Endothelial cell of umbilical vein (primary cell): ENCODE data around the gene NEO1. TPM values are rescaled to one million over a fixed set of nuclear protein-coding genes. Genes with fewer than 3 reads are reported as not detected.

Source experiments
- BruUV-seq: library from RNA; stranded (reverse); fragments of 400-500 nt; replicated peaks from 2 replicates; lab custom pipeline; 2021; lab: Mats Ljungman, UMichigan
- CTCF ChIA-PET: fragments of 300-600, 350-600 bp; sonication (Branson Sonifier 250); formaldehyde crosslinking; loops from one replicate; lab custom pipeline; 2021; ENCODE audit warnings: antibody characterized with exemption, inconsistent platforms; lab: Charles Lee
- POLR2A ChIA-PET: fragments of 300-600, 350-600 bp; sonication (Branson Sonifier 250); formaldehyde crosslinking; loops from one replicate; lab custom pipeline; 2021; ENCODE audit warnings: antibody characterized with exemption, inconsistent platforms; lab: Charles Lee
- DNase-seq: peaks from one replicate; pipeline ENCODE4 v3.0.0-alpha.2; 2011; ENCODE audit warnings: low read depth, low spot score
- FAIRE-seq: peaks from 2 replicates; lab custom pipeline; 2011; peaks lifted over from hg19 to GRCh38; lab: Jason Lieb, UNC
- H2AFZ ChIP-seq: 2 replicates; pipeline ENCODE4 v1.6.0; 2012; ENCODE audit warnings: low read depth, low read length, control low read depth, inconsistent platforms
- H3K27ac ChIP-seq: 2 replicates; pipeline ENCODE4 v1.5.1; 2011; ENCODE audit warnings: low read depth, mild to moderate bottlenecking, control low read depth, low read length, moderate library complexity; ENCODE audit not compliant: insufficient read depth
- H3K27me3 ChIP-seq, 2 experiments: 2 replicates each; pipeline versions ENCODE4 v1.6.0 to v1.6.1; 2011; ENCODE audit warnings: low read length in 2 of 2, mixed read lengths in 1 of 2; ENCODE audit not compliant: control insufficient read depth in 2 of 2, insufficient read depth in 2 of 2
- H3K36me3 ChIP-seq, 2 experiments: 2 replicates in 1 of 2; 3 replicates in 1 of 2; pipeline ENCODE4 v1.5.1; 2011; ENCODE audit warnings: low read length in 2 of 2, mild to moderate bottlenecking in 1 of 2, moderate library complexity in 1 of 2; ENCODE audit not compliant: control insufficient read depth in 2 of 2, insufficient read depth in 2 of 2; ENCODE audit errors: extremely low read depth in 1 of 2
- H3K4me1 ChIP-seq: 3 replicates; pipeline ENCODE4 v1.5.1; 2011; ENCODE audit warnings: mild to moderate bottlenecking, low read length; ENCODE audit not compliant: control insufficient read depth, insufficient read depth; ENCODE audit errors: extremely low read depth
- H3K4me2 ChIP-seq: 2 replicates; pipeline ENCODE4 v1.6.1; 2011; ENCODE audit warnings: low read length, control low read depth, mixed read lengths; ENCODE audit not compliant: insufficient read depth
- H3K4me3 ChIP-seq, 3 experiments: fragments of 200-600 bp in 1 of 3; sonication (generic), shearing (Covaris generic) in 1 of 3; replicated peaks in 1 of 3; 2 replicates each; pipeline ENCODE4 v1.5.1; 2011 to 2016; ENCODE audit warnings: control low read depth in 3 of 3, low read length in 3 of 3, mild to moderate bottlenecking in 2 of 3, inconsistent platforms in 1 of 3, low read depth in 1 of 3, moderate library complexity in 1 of 3; ENCODE audit not compliant: insufficient read depth in 1 of 3
- H3K79me2 ChIP-seq: 2 replicates; pipeline ENCODE4 v1.6.0; 2012; ENCODE audit warnings: low read length, inconsistent platforms; ENCODE audit not compliant: control insufficient read depth, insufficient read depth
- H3K9ac ChIP-seq: replicated peaks from 2 replicates; pipeline ENCODE3; 2011; ENCODE audit warnings: low read length, control low read depth; ENCODE audit not compliant: insufficient read depth; ENCODE audit errors: extremely low read depth
- H3K9me1 ChIP-seq: replicated peaks from 3 replicates; pipeline ENCODE4 v1.6.0; 2011; ENCODE audit warnings: mild to moderate bottlenecking, low read length; ENCODE audit not compliant: control insufficient read depth, insufficient read depth; ENCODE audit errors: extremely low read depth
- H3K9me3 ChIP-seq: replicated peaks from 2 replicates; pipeline ENCODE4 v1.5.1; 2012; ENCODE audit warnings: low read length, inconsistent platforms; ENCODE audit not compliant: control insufficient read depth, insufficient read depth
- H4K20me1 ChIP-seq: replicated peaks from 2 replicates; pipeline ENCODE3; 2011; ENCODE audit warnings: mild to moderate bottlenecking, low read length; ENCODE audit not compliant: control insufficient read depth, insufficient read depth; ENCODE audit errors: extremely low read depth
- EZH2 ChIP-seq: IDR thresholded peaks from 2 replicates; pipeline ENCODE4 v1.6.1; 2012; ENCODE audit warnings: borderline replicate concordance, low read depth, mild to moderate bottlenecking, moderate library complexity, low read length, inconsistent platforms; ENCODE audit not compliant: severe bottlenecking
- FOS ChIP-seq: IDR thresholded peaks from 2 replicates; pipeline ENCODE4 v1.6.1; 2011; ENCODE audit warnings: mild to moderate bottlenecking, low read length, moderate library complexity, borderline replicate concordance; ENCODE audit not compliant: insufficient read depth
- GATA2 ChIP-seq: IDR thresholded peaks from 2 replicates; pipeline ENCODE4 v1.7.0; 2011; ENCODE audit warnings: low read depth, mild to moderate bottlenecking, moderate library complexity, mixed read lengths, low read length; ENCODE audit not compliant: insufficient read length, insufficient read depth
- JUN ChIP-seq: IDR thresholded peaks from 2 replicates; pipeline ENCODE4 v1.6.1; 2011; ENCODE audit warnings: borderline replicate concordance, low read depth; ENCODE audit not compliant: insufficient read length, insufficient read depth
- MYC ChIP-seq: IDR thresholded peaks from one replicate; pipeline ENCODE4 v1.6.1; 2011; ENCODE audit warnings: mild to moderate bottlenecking, low read depth, low read length
- POLR2A ChIP-seq: IDR thresholded peaks from 2 replicates; pipeline ENCODE4 v1.6.1; 2012; ENCODE audit warnings: low read depth, mild to moderate bottlenecking, control low read depth, low read length
- POLR2AphosphoS5 ChIP-seq: IDR thresholded peaks from 2 replicates; pipeline ENCODE4 v1.6.1; 2012; ENCODE audit warnings: low read depth, mild to moderate bottlenecking, control low read depth, low read length, moderate library complexity; ENCODE audit not compliant: insufficient read depth
- dilution Hi-C: fragments of 300-500 bp; cut with MboI; formaldehyde crosslinking; loops from one replicate; pipeline ENCODE4 v1.15.0; 2019; ENCODE audit warnings: low sequenced_read_pairs; ENCODE audit not compliant: extremely low pct_ligation_motif_present
- intact Hi-C: fragments of 100-400 bp; cut with micrococcal nuclease; formaldehyde crosslinking; loops from one replicate; pipeline ENCODE4 v1.10.0; 2022
- polyA plus RNA-seq, 4 experiments: library from polyadenylated mRNA; depleted of rRNA in 3 of 4; stranded (reverse) in 3 of 4; unstranded in 1 of 4; fragments of >200 nt; gene quantifications; 2 replicates each; pipeline versions ENCODE4 v1.2.1 to v1.2.3, GENCODE V29; 2011 to 2012; ENCODE audit warnings: missing spikeins in 1 of 4
- total RNA-seq: library from RNA; stranded (reverse); gene quantifications from 2 replicates; pipeline ENCODE4 v1.2.3, GENCODE V29; 2021
- TF ChIP-seq, protein P1 (sequence below), 2 donors: IDR thresholded peaks; 1 replicate in 1 of 2; 2 replicates in 1 of 2; pipeline ENCODE4 v1.5.1; 2011; ENCODE audit warnings: low read length in 2 of 2, mild to moderate bottlenecking in 2 of 2, moderate library complexity in 2 of 2, control low read depth in 1 of 2, inconsistent platforms in 1 of 2, low read depth in 1 of 2; ENCODE audit not compliant: insufficient read depth in 1 of 2; ENCODE audit errors: extremely low read depth in 1 of 2
- TF ChIP-seq, protein P2 (sequence below): IDR thresholded peaks from 2 replicates; pipeline ENCODE4 v1.6.1; 2011; ENCODE audit not compliant: insufficient read depth, insufficient read length

The NEO1 gene
- total and polyA plus RNA-seq, 2 donors (not counting 3 experiments of a cell fraction or from before 2014, with no cell fraction given) = 0.12 to 0.35 TPM

DNA sequence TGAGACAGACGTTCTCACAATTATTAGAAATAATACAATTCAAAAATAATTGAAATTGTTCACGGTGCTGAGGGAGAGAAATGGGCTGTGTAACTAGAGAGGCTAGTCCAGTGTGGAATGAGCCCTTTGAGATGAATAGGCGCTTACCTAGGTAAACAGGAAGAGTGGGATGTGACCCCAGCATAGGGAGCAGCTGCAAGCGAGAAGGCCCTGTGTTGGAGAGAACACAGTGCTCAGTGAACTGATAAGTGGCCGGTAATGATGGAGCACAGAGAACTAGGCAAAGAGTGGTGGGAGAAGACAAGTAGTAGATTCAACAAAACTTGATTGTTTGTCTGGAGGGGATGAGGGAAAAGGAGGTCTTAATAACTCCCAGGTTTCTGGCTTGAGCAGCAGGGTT is 212.6 kb downstream of the NEO1 start:
- Histone ChIP-seq H3K9me3 (no peaks in the 10 kb centered on the region), H4K20me1 (no peaks in the 10 kb centered on the region), H3K36me3 (no peaks in the 10 kb centered on the region), H3K4me3 (no peak overlapping the region), H2AFZ (no peak overlapping the region), H3K27me3 (no peaks in the 10 kb centered on the region), H3K9me1 (no peaks in the 10 kb centered on the region), H3K9ac (no peak overlapping the region), H3K4me1 (no peaks in the 10 kb centered on the region), H3K79me2 (no peaks in the 10 kb centered on the region), H3K4me2 (no peak overlapping the region), H3K27ac (no peak overlapping the region)
- intact Hi-C loops = loop anchor here (1.0 kb wide), 1 partner anchor 24 kb away; no protein-coding TSS in a partner anchor
- no peak for FAIRE-seq
- DNase-seq = no peak
- POLR2A ChIA-PET = no interaction called here
- BruUV-seq = no TSS peak
- no peak for TF ChIP-seq FOS
- TF ChIP-seq, protein P1, sequence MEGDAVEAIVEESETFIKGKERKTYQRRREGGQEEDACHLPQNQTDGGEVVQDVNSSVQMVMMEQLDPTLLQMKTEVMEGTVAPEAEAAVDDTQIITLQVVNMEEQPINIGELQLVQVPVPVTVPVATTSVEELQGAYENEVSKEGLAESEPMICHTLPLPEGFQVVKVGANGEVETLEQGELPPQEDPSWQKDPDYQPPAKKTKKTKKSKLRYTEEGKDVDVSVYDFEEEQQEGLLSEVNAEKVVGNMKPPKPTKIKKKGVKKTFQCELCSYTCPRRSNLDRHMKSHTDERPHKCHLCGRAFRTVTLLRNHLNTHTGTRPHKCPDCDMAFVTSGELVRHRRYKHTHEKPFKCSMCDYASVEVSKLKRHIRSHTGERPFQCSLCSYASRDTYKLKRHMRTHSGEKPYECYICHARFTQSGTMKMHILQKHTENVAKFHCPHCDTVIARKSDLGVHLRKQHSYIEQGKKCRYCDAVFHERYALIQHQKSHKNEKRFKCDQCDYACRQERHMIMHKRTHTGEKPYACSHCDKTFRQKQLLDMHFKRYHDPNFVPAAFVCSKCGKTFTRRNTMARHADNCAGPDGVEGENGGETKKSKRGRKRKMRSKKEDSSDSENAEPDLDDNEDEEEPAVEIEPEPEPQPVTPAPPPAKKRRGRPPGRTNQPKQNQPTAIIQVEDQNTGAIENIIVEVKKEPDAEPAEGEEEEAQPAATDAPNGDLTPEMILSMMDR (IDR thresholded peaks at IDR 0.05; ENCODE audit: extremely low read depth in 1 of 2, insufficient read depth in 1 of 2, low read depth in 1 of 2, low read length in 2 of 2) = no peak
- no peak for TF ChIP-seq EZH2
- no peak for TF ChIP-seq MYC
- TF ChIP-seq GATA2 = no peak
- TF ChIP-seq POLR2AphosphoS5 = no peak
- no peak for TF ChIP-seq POLR2A
- TF ChIP-seq, protein P2, sequence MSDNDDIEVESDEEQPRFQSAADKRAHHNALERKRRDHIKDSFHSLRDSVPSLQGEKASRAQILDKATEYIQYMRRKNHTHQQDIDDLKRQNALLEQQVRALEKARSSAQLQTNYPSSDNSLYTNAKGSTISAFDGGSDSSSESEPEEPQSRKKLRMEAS = no peak
- TF ChIP-seq JUN = no peak
- dilution Hi-C loops = no loop called here
- CTCF ChIA-PET = interaction anchor here (1.0 to 7.7 kb wide), 12 partner anchors 10 to 545 kb away, joined by 3 to 112 read pairs (median 18); no protein-coding TSS in a partner anchor
